HG03354 (cell line): ENCODE results near the gene FSTL4.

Experiments used
- ATAC-seq: cut with Tn5 transposase; IDR thresholded peaks from one replicate; pipeline ENCODE4 v1.9.1; 2021; ENCODE audit warnings: mild to moderate bottlenecking; ENCODE audit not compliant: unreplicated experiment, poor library complexity, severe bottlenecking

FSTL4 gene

GRCh38 chr5:133340002-133340755 lies 272.2 kb downstream of the FSTL4 start:
- ATAC-seq = no peak

GRCh38 chr5:133338504-133339355 lies 273.6 kb downstream of the FSTL4 start:
- ATAC-seq = no peak

GRCh38 chr5:133337795-133338445 lies 274.4 kb downstream of the FSTL4 start:
- ATAC-seq = no peak

GRCh38 chr5:133336969-133337410 lies 275.4 kb downstream of the FSTL4 start:
- ATAC-seq = no peak

DNA sequence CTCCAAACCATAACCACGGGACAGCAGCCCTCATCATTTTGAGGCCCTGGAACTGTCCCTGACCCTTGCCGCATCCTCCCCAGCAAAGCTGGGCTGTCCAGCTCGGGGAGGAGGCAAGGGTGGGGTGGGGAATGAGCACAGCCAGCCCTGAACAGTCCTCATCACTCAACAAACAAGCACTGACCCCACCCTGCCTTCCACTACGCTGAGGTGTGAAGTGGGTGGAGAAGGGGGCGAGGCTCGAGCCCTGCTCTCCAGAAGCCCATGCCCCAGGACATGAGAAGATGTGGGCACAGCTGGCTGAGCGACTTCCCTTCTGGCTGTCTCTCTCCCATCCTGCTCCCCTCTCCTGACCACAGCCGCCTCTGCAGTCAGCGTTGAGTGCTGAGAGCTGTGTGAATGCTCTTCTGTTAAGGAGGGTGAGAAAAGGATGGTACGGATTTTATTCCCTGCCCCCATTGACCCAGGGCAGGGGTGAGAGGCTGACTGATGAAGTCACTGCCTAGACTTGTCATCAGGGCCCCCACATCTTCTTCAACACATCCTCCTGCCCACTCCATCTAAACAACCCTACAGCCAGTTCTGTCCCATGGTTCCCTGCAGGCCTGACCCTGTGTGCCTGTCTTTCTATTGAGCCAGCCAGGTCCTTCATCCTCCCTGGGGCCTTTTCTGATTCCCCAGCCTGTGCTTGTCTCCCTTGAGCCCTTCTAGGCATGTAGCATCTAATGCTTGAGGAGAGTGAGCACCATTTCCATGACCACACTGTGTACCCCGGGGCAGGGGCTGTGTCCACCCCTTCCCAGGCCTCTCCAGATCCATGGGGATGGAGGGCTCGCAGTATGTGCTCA lies 276.0 kb downstream of the FSTL4 start:
- no peak for ATAC-seq

- no peak for ATAC-seq
These were observed 277.3 kb downstream of the FSTL4 start for GRCh38 chr5:133334796-133335639.

DNA sequence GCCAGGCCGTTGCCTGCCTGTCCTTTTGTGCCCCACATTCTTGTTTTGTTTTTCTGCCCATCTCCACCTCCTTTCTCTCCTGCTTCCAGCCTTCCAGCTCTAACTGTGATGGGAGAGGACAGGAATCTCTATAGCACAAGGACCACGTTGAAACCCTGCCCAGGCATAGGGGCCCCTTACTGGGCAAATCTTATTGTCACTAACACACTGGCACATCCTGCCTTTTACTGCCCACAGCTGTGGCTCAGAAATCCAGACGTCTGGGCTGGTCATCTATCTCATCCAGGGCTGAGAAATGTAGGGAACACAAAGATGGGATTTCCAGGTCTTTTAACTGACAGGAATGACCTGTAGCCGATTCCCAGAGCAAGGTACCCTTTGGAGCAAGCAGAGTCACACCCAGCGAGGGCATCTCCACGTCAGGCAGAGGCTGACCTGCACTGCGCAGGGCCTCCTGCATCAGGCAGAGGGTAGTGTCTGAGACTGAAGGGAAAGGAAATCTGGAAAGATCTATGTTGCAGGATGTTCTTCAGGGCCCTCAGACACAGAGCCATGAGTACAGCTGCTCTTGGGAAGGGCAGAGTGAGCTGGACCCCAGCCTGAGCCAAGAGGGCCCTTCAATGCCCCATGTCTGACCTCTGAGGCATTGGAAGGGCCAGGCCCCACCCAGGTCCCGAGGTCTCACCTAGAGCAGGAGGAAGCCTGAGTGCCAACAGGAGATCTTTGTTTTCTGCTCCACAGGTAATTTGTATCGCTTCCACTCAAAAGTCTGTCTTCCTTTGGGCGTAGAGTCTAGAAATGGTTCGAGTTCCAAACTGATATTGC lies 278.8 kb downstream of the FSTL4 start:
- no peak for ATAC-seq

DNA sequence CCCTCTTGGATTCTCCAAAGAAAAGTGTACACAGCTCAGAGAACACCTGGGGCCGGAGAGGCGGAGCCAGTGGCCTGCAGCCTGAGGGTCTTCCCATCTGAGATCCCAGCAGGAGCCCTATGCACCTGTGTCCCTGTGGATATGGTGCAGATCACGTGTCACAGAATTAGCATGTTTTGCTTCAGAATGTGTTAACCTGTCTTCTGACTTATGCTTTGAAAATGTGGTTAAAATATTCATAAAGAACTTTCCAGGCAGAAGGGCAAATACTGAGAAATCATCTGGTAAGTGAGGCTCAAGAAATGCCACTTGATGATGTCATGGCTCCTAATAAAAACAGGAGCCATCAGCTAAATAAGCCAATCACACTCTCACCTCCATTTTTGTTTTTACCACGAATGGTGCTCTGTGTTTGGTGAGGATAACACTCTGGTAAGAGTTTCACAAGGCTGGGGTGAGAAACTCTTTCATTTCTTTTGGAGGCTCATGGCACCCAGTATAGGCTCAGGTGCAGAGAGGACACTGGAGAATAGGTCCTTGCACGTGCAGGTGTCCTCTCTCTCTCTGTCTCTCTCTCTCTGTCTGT lies 279.8 kb downstream of the FSTL4 start:
- ATAC-seq = no peak

DNA sequence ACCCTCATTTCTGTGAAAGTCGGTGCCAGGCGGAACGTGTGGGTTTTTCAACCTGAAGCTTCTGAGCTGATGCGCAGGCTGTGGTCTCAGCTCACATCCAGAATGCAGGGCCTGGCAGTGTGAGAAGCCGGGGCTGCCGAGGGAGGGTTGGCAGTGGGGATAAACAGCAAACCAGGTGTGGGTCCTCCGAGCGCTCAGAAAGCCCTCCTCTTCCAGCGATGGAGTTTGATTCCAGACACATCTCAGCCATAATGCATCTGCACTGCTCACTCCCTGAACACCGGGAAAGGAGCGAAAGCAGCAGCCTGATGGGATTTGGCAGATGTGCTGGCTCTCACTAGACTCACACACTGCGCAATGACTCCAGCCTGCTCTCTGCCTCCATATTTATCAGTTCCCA lies 280.4 kb downstream of the FSTL4 start:
- ATAC-seq = no peak

DNA sequence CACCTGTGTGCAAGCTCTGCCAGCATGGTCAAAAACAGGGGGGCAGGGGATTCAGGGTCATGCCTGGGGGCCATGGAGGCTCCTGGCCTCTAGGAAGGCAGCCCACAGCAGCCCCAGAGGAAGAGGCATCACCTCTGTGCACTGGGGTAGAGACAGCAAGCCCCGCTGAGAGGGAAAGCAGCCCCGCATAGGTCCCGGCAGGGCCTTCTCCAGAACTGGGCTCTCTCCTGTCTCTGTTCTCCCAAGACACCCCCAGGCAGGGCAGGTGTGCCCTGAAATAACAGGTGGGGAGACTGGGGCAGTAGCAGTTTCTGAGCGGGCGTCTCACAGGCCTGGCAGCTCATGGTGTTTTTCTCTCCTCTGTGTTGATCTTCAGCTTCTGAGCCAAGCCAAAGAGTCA lies 281.4 kb downstream of the FSTL4 start:
- ATAC-seq = no peak

GRCh38 chr5:133328800-133329199 lies 283.5 kb downstream of the FSTL4 start:
- ATAC-seq = no peak

DNA sequence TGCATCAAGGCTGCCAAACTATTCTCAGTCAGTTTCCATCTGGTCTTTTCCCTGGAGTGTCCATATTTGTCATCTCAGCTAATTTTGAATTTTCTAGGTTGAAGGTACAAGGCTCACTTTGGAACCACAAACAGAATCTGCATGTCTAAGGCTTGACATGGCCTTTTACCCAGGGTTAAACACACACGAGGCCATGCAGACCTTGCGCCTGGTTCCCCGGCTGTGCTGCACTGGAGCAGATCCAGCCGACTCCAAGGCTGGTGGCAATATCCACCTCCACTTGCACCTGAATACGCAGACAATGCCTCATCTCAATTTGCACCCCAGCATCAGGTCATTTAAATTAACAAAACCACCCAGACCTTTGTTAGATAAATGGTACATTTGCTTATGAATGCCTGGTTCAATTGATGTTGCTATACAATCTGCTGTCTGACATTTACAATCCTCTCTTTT lies 284.4 kb downstream of the FSTL4 start:
- no peak for ATAC-seq

- ATAC-seq = no peak
These were observed 286.0 kb downstream of the FSTL4 start for GRCh38 chr5:133326361-133326760.

GRCh38 chr5:133325864-133326263 lies 286.5 kb downstream of the FSTL4 start:
- no peak for ATAC-seq

DNA sequence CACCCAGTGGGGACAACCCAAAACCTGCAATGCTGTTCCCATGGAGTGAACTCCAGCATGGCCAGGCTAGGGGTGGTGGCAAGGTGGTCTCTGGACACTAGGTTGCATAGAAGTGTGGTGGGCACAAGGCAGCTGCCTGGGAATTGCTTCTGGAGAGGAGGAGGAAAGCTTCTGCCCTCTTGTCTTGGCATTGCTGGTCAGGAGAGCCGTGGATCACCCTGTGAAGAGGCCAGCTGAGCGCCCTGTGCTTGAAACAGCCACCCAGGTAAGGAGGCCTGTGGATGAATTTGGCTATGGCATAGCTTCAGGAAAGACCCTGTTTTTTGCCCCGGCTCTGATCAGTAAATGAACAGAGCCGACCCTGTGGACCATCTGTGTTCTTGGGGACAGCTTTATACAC lies 287.4 kb downstream of the FSTL4 start:
- ATAC-seq = no peak

DNA sequence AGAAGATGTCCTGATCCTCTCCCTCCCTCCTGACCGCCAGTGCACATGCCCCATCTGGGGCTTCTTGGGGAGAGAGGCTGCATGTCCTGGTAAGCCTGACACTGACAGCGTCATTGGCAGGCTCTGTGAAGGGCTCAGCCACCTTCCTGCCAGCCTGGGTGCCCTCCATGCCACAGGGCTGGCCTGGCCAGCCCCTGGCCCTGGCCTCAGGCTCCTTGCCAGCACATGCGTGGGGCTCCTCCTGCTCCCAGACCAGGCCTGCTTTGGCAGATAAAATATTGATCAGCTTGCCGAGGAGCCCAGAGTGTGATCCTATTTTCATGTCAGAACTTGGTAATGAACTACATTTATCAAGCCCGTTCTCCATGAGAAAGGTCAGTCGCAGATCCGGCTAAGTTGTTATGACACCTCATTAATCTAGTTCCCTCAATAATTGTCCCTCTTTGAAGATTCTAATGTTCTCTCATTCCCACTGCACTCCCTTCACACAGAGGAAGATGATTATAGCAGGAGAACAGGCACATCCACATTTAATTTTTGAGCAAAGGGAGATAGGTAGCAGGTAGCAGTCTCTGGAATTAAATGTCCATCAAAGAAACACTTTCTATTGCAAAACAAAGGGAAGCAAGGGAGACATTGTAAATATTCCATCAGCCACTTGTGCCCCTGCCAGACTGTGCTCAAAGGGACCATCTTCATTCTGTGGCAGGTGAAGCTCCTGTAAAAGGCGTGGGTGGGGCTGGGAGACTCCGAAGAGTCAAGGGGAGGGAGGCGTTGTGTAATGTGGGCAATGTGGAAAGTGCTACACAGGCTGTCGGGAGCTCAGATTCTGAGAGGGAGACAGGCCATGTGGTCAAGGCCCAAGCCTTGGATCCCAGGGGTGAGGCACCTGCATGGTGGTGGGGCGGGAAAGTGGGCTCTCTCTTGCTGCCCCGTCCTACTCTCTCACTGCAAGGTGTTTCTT lies 288.6 kb downstream of the FSTL4 start:
- ATAC-seq = no peak
